ENCODE data around the gene RBM33. TPM values are rescaled to one million over a fixed set of nuclear protein-coding genes. Genes with fewer than 3 reads are reported as not detected.

The RBM33 gene
- total RNA-seq, 1 donor from 2014 or later = 62.8 TPM

- Histone ChIP-seq H3K36me3 (peaks cover 15% of the 10 kb centered on the region), H3K4me3 (no peak overlapping the region), H3K4me1 (peaks cover 8% of the 10 kb centered on the region), H3K27ac (no peak overlapping the region), H3K27me3 (no peaks in the 10 kb centered on the region), H3K9me3 (no peaks in the 10 kb centered on the region)
- DNase-seq (no peak), ATAC-seq (no peak)
- no peak for TF ChIP-seq CTCF (IDR thresholded peaks at IDR 0.05)
- intact Hi-C loops (cut with DNase I) = no loop called here
Measured at GRCh38 chr7:155640629-155641028, 3.8 kb upstream of the RBM33 start.

- Histone ChIP-seq H3K36me3 (peaks cover 15% of the 10 kb centered on the region), H3K9me3 (peaks cover 4% of the 10 kb centered on the region), H3K27ac (peak overlapping the region; percentile 91), H3K27me3 (no peaks in the 10 kb centered on the region), H3K4me3 (peak overlapping the region; percentile 66), H3K4me1 (peaks cover 20% of the 10 kb centered on the region)
- TF ChIP-seq CTCF (IDR thresholded peaks at IDR 0.05) = no peak
- ATAC-seq (no peak), DNase-seq (no peak)
- intact Hi-C loops (cut with DNase I) = no loop called here
Measured at GRCh38 chr7:155643804-155644177, 670 bp upstream of the RBM33 start.

GRCh38 chr7:155644971-155645509 lies 579 bp downstream of the RBM33 start:
- Histone ChIP-seq H3K36me3 (peaks cover 15% of the 10 kb centered on the region), H3K4me3 (peak overlapping the region; percentile 66), H3K27ac (peak overlapping the region; percentile 91), H3K27me3 (no peaks in the 10 kb centered on the region), H3K4me1 (peaks cover 20% of the 10 kb centered on the region), H3K9me3 (peaks cover 4% of the 10 kb centered on the region)
- intact Hi-C loops (cut with DNase I) = no loop called here
- ATAC-seq (peak; percentile 61), DNase-seq (peak; percentile 73)
- no peak for TF ChIP-seq CTCF (IDR thresholded peaks at IDR 0.05)

- ATAC-seq (no peak), DNase-seq (no peak)
- peaks cover 20% of the 10 kb centered on the region for H3K4me1 ChIP-seq
- no peaks in the 10 kb centered on the region for H3K27me3 ChIP-seq
- H3K9me3 ChIP-seq = peaks cover 4% of the 10 kb centered on the region
- intact Hi-C loops (cut with DNase I) = no loop called here
- H3K36me3 ChIP-seq = peaks cover 15% of the 10 kb centered on the region
- no peak for TF ChIP-seq CTCF (IDR thresholded peaks at IDR 0.05)
- peak overlapping the region; percentile 66 for H3K4me3 ChIP-seq
- H3K27ac ChIP-seq = peak overlapping the region; percentile 91
Measured at GRCh38 chr7:155645662-155646061, 1.2 kb downstream of the RBM33 start.

- no peak overlapping the region for H3K4me3 ChIP-seq
Measured at GRCh38 chr7:155646669-155647068, 2.2 kb downstream of the RBM33 start.

More at GRCh38 chr7:155646669-155647068, 2.2 kb downstream of the RBM33 start:
- Histone ChIP-seq H3K9me3 (peaks cover 4% of the 10 kb centered on the region), H3K4me1 (peaks cover 20% of the 10 kb centered on the region), H3K36me3 (peaks cover 11% of the 10 kb centered on the region), H3K27me3 (no peaks in the 10 kb centered on the region), H3K27ac (no peak overlapping the region)
- no peak for TF ChIP-seq CTCF (IDR thresholded peaks at IDR 0.05)
- intact Hi-C loops (cut with DNase I) = no loop called here
- ATAC-seq (no peak), DNase-seq (no peak)
